Measurements from ENCODE around the gene RIC3.

DNA sequence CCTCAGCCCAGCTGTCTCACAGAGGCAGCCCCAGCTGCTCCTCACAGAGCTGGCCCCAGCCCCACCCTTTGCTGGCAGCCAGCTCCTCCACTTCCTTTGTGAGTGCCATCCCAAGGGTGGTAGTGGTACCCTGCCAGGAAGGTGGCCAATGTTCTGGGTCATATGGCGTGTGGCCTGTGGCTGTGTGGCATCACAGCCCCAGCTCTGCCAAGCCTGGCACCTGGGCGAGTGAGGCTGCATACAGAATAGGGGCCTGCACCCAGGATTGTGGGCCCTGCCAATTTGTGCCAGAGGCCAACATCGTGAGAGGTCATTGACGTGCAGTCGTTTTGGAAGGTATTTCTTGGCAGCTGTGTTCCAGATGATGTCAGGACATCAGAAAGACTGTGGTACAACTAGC is 77.1 kb downstream of the RIC3 start:
- TF ChIP-seq, protein P1, sequence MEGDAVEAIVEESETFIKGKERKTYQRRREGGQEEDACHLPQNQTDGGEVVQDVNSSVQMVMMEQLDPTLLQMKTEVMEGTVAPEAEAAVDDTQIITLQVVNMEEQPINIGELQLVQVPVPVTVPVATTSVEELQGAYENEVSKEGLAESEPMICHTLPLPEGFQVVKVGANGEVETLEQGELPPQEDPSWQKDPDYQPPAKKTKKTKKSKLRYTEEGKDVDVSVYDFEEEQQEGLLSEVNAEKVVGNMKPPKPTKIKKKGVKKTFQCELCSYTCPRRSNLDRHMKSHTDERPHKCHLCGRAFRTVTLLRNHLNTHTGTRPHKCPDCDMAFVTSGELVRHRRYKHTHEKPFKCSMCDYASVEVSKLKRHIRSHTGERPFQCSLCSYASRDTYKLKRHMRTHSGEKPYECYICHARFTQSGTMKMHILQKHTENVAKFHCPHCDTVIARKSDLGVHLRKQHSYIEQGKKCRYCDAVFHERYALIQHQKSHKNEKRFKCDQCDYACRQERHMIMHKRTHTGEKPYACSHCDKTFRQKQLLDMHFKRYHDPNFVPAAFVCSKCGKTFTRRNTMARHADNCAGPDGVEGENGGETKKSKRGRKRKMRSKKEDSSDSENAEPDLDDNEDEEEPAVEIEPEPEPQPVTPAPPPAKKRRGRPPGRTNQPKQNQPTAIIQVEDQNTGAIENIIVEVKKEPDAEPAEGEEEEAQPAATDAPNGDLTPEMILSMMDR (IDR thresholded peaks at IDR 0.05), result no peak
- no peak for TF ChIP-seq POLR2AphosphoS5 (IDR thresholded peaks at IDR 0.05)
